K562 (cell line): ENCODE data around the gene PSMD11. TPM values are rescaled to one million over a fixed set of nuclear protein-coding genes. Genes with fewer than 3 reads are reported as not detected.

Source experiments
- ATF7 ChIP-seq: fragments of 450-650 bp; IDR thresholded peaks from 2 replicates; pipeline ENCODE4 v1.7.1; 2014; ENCODE audit warnings: mild to moderate bottlenecking, moderate library complexity
- BCLAF1 ChIP-seq, 2 experiments: fragments of 450-650 bp in 1 of 2; IDR thresholded peaks; 2 replicates each; pipeline ENCODE4 v1.6.1; 2011 to 2017; ENCODE audit warnings: low read depth in 2 of 2, antibody characterized with exemption in 1 of 2, borderline replicate concordance in 1 of 2, low read length in 1 of 2, mild to moderate bottlenecking in 1 of 2, mixed read lengths in 1 of 2; ENCODE audit not compliant: control insufficient read depth in 1 of 2
- FOXA3 ChIP-seq, 2 experiments: fragments of 450-650 bp in 1 of 2; sonication (generic) in 1 of 2; formaldehyde crosslinking; IDR thresholded peaks in 1 of 2; conservative IDR thresholded peaks in 1 of 2; 2 replicates each; pipeline versions ENCODE4 v1.4.0 to v1.8.0; 2020 to 2022; ENCODE audit warnings: mild to moderate bottlenecking in 2 of 2, missing genetic modification reagents in 1 of 2
- MBD2 ChIP-seq: sonication (generic); IDR thresholded peaks from 2 replicates; pipeline ENCODE4 v1.6.1; 2016; ENCODE audit warnings: low read depth, borderline replicate concordance
- POLR2AphosphoS5 ChIP-seq: IDR thresholded peaks from 2 replicates; pipeline ENCODE4 v1.6.1; 2011; ENCODE audit warnings: mild to moderate bottlenecking, low read depth, low read length, moderate library complexity; ENCODE audit not compliant: control insufficient read depth, insufficient read depth
- SMC3 ChIP-seq: conservative IDR thresholded peaks from 2 replicates; pipeline ENCODE4 v1.6.1; 2011; ENCODE audit warnings: low read depth, low read length, improper control_type of control experiment; ENCODE audit not compliant: insufficient read depth
- ZC3H4 ChIP-seq: sonication (generic); formaldehyde crosslinking; IDR thresholded peaks from 2 replicates; pipeline ENCODE4 v1.9.0; 2021; ENCODE audit warnings: missing genetic modification reagents, borderline replicate concordance
- ZKSCAN3 ChIP-seq: fragments of 250-450 bp; sonication (Bioruptor Pico); IDR thresholded peaks from 2 replicates; pipeline ENCODE4 v1.4.0; 2020
- polyA plus RNA-seq, 8 experiments: library from polyadenylated mRNA; depleted of rRNA in 4 of 8; stranded (reverse) in 5 of 8; unstranded in 3 of 8; fragments of >200 nt; fragmentation: Nextera tagmentation in 2 of 8; fragmentation: Illumina TruSeq in 1 of 8; extraction: Ambion mirVana in 2 of 8; extraction: Trizol in 1 of 8; gene quantifications; 2 replicates each; pipeline versions ENCODE4 v1.2.1 to v1.2.3, GENCODE V29; 2011 to 2014; ENCODE audit warnings: inconsistent platforms in 1 of 8, missing spikeins in 1 of 8
- total RNA-seq, 7 experiments: library from RNA; depleted of rRNA in 6 of 7; stranded (reverse); fragments of >200 nt in 6 of 7; fragmentation: Illumina TruSeq in 2 of 7; extraction: Trizol in 2 of 7; gene quantifications; 2 replicates each; pipeline versions ENCODE4 v1.2.1 to v1.2.3, GENCODE V29; 2011 to 2021; ENCODE audit warnings: low replicate concordance in 1 of 7

PSMD11 gene
- total and polyA plus RNA-seq, 9 of the 15 experiments (the other 6 are each of a cell fraction or from before 2014, with no cell fraction given): 104 to 378 (median 158) TPM

GRCh38 chr17:32483451-32484019 is 39.2 kb downstream of the PSMD11 start (continued):
- TF ChIP-seq POLR2AphosphoS5 (peak; percentile 40; the same call in 1 of the 2 replicates), MBD2 (peak; percentile 14; the same call in 1 of the 2 replicates), ATF7 (0 out of 2 replicates have a peak, but pooled peaks have one; percentile 16), BCLAF1 (IDR thresholded peaks at IDR 0.05; ENCODE audit: borderline replicate concordance in 1 of 2, control insufficient read depth in 1 of 2, low read depth in 2 of 2, low read length in 1 of 2) (0 out of 4 replicates have a peak, but pooled peaks of 1 of the 2 experiments have one; percentile 12), SMC3 (peak; percentile 27; the same call in 1 of the 2 replicates), ZKSCAN3 (CRISPR knock-in tag) (no peak), FOXA3 (CRISPR knock-in tag; conservative IDR thresholded peaks at IDR 0.05 in 1 of 2, IDR thresholded peaks at IDR 0.05 in 1 of 2) (no peak), ZC3H4 (CRISPR knock-in tag) (no peak)
- TF ChIP-seq, all 486 proteins: peak for 24
